Smooth muscle cell (in vitro differentiated cells): Measurements from ENCODE around the gene RBM19. TPM values are rescaled to one million over a fixed set of nuclear protein-coding genes. Genes with fewer than 3 reads are reported as not detected.

Experiments
- DNase-seq: peaks from one replicate; lab custom pipeline; 2025; ENCODE audit not compliant: unreplicated experiment; lab: John Stamatoyannopoulos, UW
- H2AFZ ChIP-seq: fragments of 200-600 bp; sonication (generic); 2 replicates; pipeline ENCODE4 v1.6.0; 2016; ENCODE audit warnings: antibody characterized with exemption, low read depth, mild to moderate bottlenecking
- H3F3A ChIP-seq: fragments of 200-600 bp; sonication (generic); 2 replicates; pipeline ENCODE4 v1.6.0; 2017; ENCODE audit warnings: antibody characterized with exemption, low read depth
- H3K27ac ChIP-seq: fragments of 200-600 bp; sonication (generic); 2 replicates; pipeline ENCODE4 v1.5.1; 2016; ENCODE audit warnings: low read depth, mild to moderate bottlenecking
- H3K27me3 ChIP-seq: fragments of 200-600 bp; sonication (generic); 2 replicates; pipeline ENCODE4 v1.6.1; 2016; ENCODE audit warnings: low read depth, mild to moderate bottlenecking
- H3K36me3 ChIP-seq: fragments of 200-600 bp; sonication (generic); 2 replicates; pipeline ENCODE4 v1.5.1; 2016; ENCODE audit warnings: low read depth
- H3K4me1 ChIP-seq: fragments of 200-600 bp; sonication (generic); 2 replicates; pipeline ENCODE4 v1.5.1; 2016; ENCODE audit warnings: low read depth
- H3K4me2 ChIP-seq: fragments of 200-600 bp; sonication (generic); 2 replicates; pipeline ENCODE4 v1.6.0; 2016; ENCODE audit warnings: mild to moderate bottlenecking
- H3K4me3 ChIP-seq: fragments of 200-600 bp; sonication (generic); 2 replicates; pipeline ENCODE4 v1.5.1; 2016; ENCODE audit warnings: mild to moderate bottlenecking
- H3K79me2 ChIP-seq: fragments of 200-600 bp; sonication (generic); 2 replicates; pipeline ENCODE4 v1.6.0; 2016; ENCODE audit warnings: low read depth, mild to moderate bottlenecking
- H3K9ac ChIP-seq: fragments of 200-600 bp; sonication (generic); 2 replicates; pipeline ENCODE4 v1.6.0; 2016; ENCODE audit warnings: low read depth
- H3K9me3 ChIP-seq: fragments of 200-600 bp; sonication (generic); replicated peaks from 2 replicates; pipeline ENCODE4 v1.5.1; 2016; ENCODE audit warnings: low read depth
- H4K20me1 ChIP-seq: fragments of 200-600 bp; sonication (generic); 2 replicates; pipeline ENCODE4 v1.6.0; 2016; ENCODE audit warnings: low read depth
- WGBS: methylation state at CpG from one replicate; pipeline ENCODE4 v1.1.7; 2016; ENCODE audit warnings: low lambda C conversion rate; 5-methylcytosine and 5-hydroxymethylcytosine counted together
- polyA plus RNA-seq: library from polyadenylated mRNA; unstranded; fragments of >200 nt; fragmentation: Nextera tagmentation; extraction: Ambion mirVana; gene quantifications from 2 replicates; pipeline ENCODE4 v1.2.1, GENCODE V29; 2016
- total RNA-seq: library from RNA; depleted of rRNA; stranded (reverse); fragments of >200 nt; gene quantifications from 2 replicates; pipeline ENCODE4 v1.2.3, GENCODE V29; 2014
- TF ChIP-seq, protein P1 (sequence below): fragments of 200-600 bp; sonication (generic); IDR thresholded peaks from 2 replicates; pipeline ENCODE4 v1.5.1; 2017; ENCODE audit warnings: borderline replicate concordance, mild to moderate bottlenecking, antibody characterized with exemption; ENCODE audit not compliant: insufficient read depth, poor library complexity, severe bottlenecking

Gene RBM19
- total and polyA plus RNA-seq, 2 experiments from 2014 or later: 12.8 to 15.9 TPM

GRCh38 chr12:113838896-113839295, 127.2 kb downstream of the RBM19 start:
- Histone ChIP-seq H4K20me1 (no peaks in the 10 kb centered on the region), H3K27ac (no peak overlapping the region), H3K4me1 (peaks cover 10% of the 10 kb centered on the region), H3K4me2 (no peak overlapping the region), H3K9ac (no peak overlapping the region), H3K9me3 (no peaks in the 10 kb centered on the region), H2AFZ (no peak overlapping the region), H3F3A (no peaks in the 10 kb centered on the region), H3K4me3 (no peak overlapping the region), H3K79me2 (no peaks in the 10 kb centered on the region), H3K27me3 (no peaks in the 10 kb centered on the region), H3K36me3 (no peaks in the 10 kb centered on the region)
- TF ChIP-seq, protein P1, sequence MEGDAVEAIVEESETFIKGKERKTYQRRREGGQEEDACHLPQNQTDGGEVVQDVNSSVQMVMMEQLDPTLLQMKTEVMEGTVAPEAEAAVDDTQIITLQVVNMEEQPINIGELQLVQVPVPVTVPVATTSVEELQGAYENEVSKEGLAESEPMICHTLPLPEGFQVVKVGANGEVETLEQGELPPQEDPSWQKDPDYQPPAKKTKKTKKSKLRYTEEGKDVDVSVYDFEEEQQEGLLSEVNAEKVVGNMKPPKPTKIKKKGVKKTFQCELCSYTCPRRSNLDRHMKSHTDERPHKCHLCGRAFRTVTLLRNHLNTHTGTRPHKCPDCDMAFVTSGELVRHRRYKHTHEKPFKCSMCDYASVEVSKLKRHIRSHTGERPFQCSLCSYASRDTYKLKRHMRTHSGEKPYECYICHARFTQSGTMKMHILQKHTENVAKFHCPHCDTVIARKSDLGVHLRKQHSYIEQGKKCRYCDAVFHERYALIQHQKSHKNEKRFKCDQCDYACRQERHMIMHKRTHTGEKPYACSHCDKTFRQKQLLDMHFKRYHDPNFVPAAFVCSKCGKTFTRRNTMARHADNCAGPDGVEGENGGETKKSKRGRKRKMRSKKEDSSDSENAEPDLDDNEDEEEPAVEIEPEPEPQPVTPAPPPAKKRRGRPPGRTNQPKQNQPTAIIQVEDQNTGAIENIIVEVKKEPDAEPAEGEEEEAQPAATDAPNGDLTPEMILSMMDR: no peak
- no peak for DNase-seq
- WGBS: 96% methylated on average over 7 of the region's 7 CpGs

- TF ChIP-seq, protein P1: no peak
- 94% methylated on average over 15 of the region's 15 CpGs for WGBS
- Histone ChIP-seq H3K27me3 (no peaks in the 10 kb centered on the region), H4K20me1 (no peaks in the 10 kb centered on the region), H3K9me3 (no peaks in the 10 kb centered on the region), H3F3A (no peaks in the 10 kb centered on the region), H3K4me3 (no peak overlapping the region), H3K36me3 (no peaks in the 10 kb centered on the region), H3K27ac (no peak overlapping the region), H3K4me1 (peaks cover 10% of the 10 kb centered on the region), H2AFZ (no peak overlapping the region), H3K79me2 (no peaks in the 10 kb centered on the region), H3K4me2 (no peak overlapping the region), H3K9ac (no peak overlapping the region)
- no peak for DNase-seq
These were observed 128.4 kb downstream of the RBM19 start for GRCh38 chr12:113837528-113838296.

- TF ChIP-seq, protein P1: no peak
- WGBS: 94% methylated on average over 5 of the region's 5 CpGs
- DNase-seq: no peak
These were observed 129.0 kb downstream of the RBM19 start for GRCh38 chr12:113837084-113837483.

GRCh38 chr12:113835896-113836295, 130.2 kb downstream of the RBM19 start:
- Histone ChIP-seq H2AFZ (no peak overlapping the region), H3K36me3 (no peaks in the 10 kb centered on the region), H3K4me3 (no peak overlapping the region), H3K9me3 (no peaks in the 10 kb centered on the region), H3K27ac (no peak overlapping the region), H3K27me3 (no peaks in the 10 kb centered on the region), H3K79me2 (no peaks in the 10 kb centered on the region), H3K4me2 (no peak overlapping the region), H3K4me1 (peaks cover 10% of the 10 kb centered on the region), H3F3A (no peaks in the 10 kb centered on the region), H3K9ac (no peak overlapping the region), H4K20me1 (no peaks in the 10 kb centered on the region)
- DNase-seq: no peak
- 96% methylated on average over 16 of the region's 16 CpGs for WGBS
- TF ChIP-seq, protein P1: no peak

More at GRCh38 chr12:113837084-113837483, 129.0 kb downstream of the RBM19 start:
- Histone ChIP-seq H3K27me3 (no peaks in the 10 kb centered on the region), H4K20me1 (no peaks in the 10 kb centered on the region), H3K4me1 (peaks cover 10% of the 10 kb centered on the region), H3K27ac (no peak overlapping the region), H3K9me3 (no peaks in the 10 kb centered on the region), H3K4me2 (no peak overlapping the region), H3K36me3 (no peaks in the 10 kb centered on the region), H3F3A (no peaks in the 10 kb centered on the region), H3K4me3 (no peak overlapping the region), H3K9ac (no peak overlapping the region), H2AFZ (no peak overlapping the region), H3K79me2 (no peaks in the 10 kb centered on the region)
